ENCODE data around the gene ADAMTS17.

Gene ADAMTS17

DNA sequence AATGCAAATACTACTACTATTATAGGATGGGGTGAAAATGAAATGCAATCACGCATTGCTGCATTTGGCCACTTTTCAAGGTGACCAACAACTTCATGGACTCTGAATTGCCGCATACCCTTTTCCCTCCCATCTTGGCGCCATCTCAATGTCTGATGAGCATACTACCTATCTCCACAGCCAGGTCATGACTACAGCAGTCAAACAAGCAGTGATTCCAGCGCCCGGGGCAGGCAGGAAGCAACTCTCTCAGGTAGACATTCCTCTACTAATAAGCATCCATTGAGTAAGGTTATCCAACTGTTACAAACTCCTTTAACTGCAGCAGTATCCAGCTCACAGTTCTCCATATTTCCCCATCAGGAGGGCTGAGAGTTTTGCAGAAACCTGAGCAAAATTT lies 155.4 kb downstream of the ADAMTS17 start:
- H3K4me1 Mint-ChIP-seq: no peaks in the 10 kb centered on the region
- DNase-seq (ENCODE audit: low spot score in 2 of 2): no peak
- peaks cover 6% of the 10 kb centered on the region for H3K27me3 Mint-ChIP-seq
- no peaks in the 10 kb centered on the region for H3K9me3 Mint-ChIP-seq
- no peak overlapping the region for H3K4me3 Mint-ChIP-seq
- peaks cover 2% of the 10 kb centered on the region for H3K36me3 Mint-ChIP-seq (ENCODE audit: insufficient read depth)
- H3K27ac Mint-ChIP-seq (ENCODE audit: low read depth): no peak overlapping the region
- no peak for ATAC-seq (replicated peaks; ENCODE audit: extremely low read depth, poor library complexity, severe bottlenecking)

DNA sequence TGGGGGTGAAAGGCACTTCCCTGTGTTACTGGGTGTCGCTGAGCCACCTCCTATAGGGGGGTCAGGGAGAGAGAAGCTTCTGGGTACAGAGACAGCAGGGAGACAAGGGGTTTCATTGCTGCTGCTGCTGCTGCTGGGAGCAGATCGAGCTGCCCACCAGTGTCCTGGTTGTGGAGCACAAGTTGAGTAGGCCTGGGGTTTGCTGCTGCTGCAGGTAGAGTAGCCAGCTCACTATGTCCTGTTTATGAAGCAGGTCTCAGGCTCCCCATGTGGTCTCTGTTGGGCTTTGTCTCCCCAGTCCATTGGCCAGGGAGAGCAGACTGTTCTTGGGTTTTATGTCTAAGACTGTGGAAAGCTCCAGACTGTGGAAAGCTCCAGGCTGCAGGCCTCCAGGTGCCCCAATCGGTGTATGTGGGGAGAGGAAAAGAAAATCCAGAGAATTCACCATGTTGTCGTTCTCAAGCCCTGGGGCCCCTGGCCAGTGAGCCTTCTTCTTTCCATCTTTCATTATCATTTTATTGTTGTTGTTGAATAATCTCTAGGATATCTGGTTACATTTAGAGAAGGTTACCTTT lies 157.8 kb downstream of the ADAMTS17 start:
- DNase-seq (ENCODE audit: low spot score in 2 of 2) (no peak), ATAC-seq (replicated peaks; ENCODE audit: extremely low read depth, poor library complexity, severe bottlenecking) (no peak)
- Mint-ChIP-seq H3K36me3 (ENCODE audit: insufficient read depth) (no peaks in the 10 kb centered on the region), H3K9me3 (no peaks in the 10 kb centered on the region), H3K27me3 (peaks cover 6% of the 10 kb centered on the region), H3K4me3 (no peak overlapping the region), H3K27ac (ENCODE audit: low read depth) (no peak overlapping the region), H3K4me1 (no peaks in the 10 kb centered on the region)

DNA sequence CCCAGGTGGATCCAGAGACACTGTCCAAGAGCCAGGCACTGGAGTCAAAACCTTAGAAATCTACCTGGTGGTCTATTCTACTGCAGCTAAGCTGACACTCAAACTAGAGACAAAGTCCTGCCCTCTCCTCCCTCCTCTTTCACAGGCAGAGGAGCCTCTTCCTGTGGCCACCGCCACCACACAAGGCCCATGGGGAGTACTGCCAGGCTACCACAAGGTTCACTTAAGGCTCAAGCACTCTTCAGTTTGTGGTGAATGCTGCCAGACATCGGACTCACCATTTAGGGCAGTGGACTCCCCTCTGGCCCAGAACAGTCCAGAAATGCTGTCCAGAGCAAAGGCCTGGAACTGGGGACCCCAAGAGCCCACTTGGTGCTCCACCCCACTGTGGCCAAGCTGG lies 160.9 kb downstream of the ADAMTS17 start:
- Mint-ChIP-seq H3K4me3 (no peak overlapping the region), H3K4me1 (no peaks in the 10 kb centered on the region), H3K9me3 (peaks cover 2% of the 10 kb centered on the region), H3K36me3 (ENCODE audit: insufficient read depth) (no peaks in the 10 kb centered on the region), H3K27ac (ENCODE audit: low read depth) (no peak overlapping the region), H3K27me3 (no peaks in the 10 kb centered on the region)
- DNase-seq (ENCODE audit: low spot score in 2 of 2): no peak
- ATAC-seq (replicated peaks; ENCODE audit: extremely low read depth, poor library complexity, severe bottlenecking): no peak

DNA sequence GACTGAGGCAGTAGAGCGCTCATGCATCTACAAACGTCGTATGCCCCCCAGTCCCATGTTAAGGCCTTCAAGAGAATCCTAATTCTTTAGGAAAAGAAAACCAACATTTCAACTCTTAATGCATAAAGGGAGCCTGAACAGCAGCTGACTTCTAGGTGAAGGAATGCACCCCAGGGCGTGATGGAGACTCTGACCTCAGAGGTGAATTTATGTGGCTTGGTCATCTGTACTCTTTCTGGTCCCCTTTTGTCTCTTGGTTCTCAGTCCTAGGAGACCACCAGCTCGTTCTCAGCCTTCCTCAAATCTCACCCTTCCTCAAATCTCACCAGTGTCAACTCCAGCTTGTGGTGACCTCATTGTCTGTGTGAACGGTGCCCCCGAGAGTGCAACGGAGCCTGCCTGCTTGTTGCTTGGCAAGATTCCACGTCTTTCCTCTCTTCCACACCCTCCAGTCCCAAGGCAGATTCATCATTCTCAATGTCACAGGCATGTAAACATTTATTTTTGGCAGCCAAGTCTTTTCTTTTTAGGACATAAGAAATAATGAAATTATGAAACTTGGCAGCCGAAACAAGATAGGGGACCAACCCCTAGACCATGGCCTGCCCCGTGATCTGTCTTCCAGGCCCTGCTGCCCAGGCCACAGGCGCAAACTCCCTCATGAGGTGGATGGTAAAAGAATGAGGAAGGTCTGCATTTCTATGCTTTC lies 166.2 kb downstream of the ADAMTS17 start:
- Mint-ChIP-seq H3K4me1 (no peaks in the 10 kb centered on the region), H3K27me3 (no peaks in the 10 kb centered on the region), H3K9me3 (peaks cover 7% of the 10 kb centered on the region), H3K36me3 (ENCODE audit: insufficient read depth) (no peaks in the 10 kb centered on the region), H3K27ac (ENCODE audit: low read depth) (no peak overlapping the region), H3K4me3 (no peak overlapping the region)
- ATAC-seq (replicated peaks; ENCODE audit: extremely low read depth, poor library complexity, severe bottlenecking): no peak
- DNase-seq (ENCODE audit: low spot score in 2 of 2): no peak

DNA sequence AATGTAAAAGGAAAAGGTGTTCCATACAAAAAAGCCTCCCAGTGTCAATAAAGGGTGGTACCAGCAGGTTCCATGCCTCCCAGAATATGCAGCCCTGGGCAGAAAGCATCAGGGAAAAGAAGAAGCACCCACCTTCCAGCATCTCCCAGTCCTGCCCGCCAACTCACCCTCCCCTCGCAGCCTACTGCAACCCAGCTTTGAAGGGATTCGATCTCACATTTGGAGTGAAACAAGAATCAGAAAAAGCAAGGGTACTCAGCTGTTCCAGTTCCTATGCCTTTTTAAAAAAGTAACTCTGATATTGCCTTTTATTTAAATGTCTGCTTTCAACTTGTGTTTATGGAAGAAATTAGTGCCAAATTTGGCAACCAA lies 166.9 kb downstream of the ADAMTS17 start:
- ATAC-seq (replicated peaks; ENCODE audit: extremely low read depth, poor library complexity, severe bottlenecking) (no peak), DNase-seq (ENCODE audit: low spot score in 2 of 2) (no peak)
- Mint-ChIP-seq H3K36me3 (ENCODE audit: insufficient read depth) (no peaks in the 10 kb centered on the region), H3K4me3 (no peak overlapping the region), H3K27me3 (no peaks in the 10 kb centered on the region), H3K27ac (ENCODE audit: low read depth) (no peak overlapping the region), H3K4me1 (no peaks in the 10 kb centered on the region), H3K9me3 (peaks cover 7% of the 10 kb centered on the region)

DNA sequence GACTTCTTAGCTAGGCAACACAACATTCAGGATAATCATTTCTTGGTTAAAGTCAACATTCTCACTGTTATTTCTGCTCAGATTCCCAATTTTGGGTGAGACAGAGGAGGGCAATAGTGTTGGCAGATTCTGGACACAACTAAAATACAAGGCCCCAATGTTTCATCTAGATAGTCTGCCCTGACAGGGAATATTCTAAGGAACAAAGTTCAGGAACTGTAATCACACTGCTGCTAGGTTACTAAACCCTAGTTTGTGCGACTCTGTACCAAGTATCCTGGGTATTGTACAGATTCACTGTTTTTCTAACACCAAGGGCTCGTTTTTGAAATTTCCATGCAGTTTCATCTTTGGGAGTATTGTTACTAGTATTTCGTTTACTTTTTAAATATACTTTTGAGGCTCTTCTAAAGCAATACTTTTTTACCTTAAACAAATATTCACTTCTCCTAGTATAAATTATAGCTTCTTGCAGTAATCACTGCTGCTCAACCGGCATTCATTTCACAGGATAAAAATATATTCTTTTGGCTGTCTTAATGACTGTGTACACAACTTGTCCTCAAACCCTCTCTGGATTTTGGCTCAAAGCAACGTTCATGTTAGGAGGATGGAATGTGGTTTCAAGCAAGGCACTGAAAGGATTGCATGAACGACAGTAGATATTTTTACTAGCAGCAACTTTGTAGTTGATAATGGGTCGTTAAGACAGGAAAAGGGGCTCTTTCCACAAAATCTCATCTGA lies 167.4 kb downstream of the ADAMTS17 start:
- Mint-ChIP-seq H3K27ac (ENCODE audit: low read depth) (no peak overlapping the region), H3K9me3 (peaks cover 7% of the 10 kb centered on the region), H3K4me3 (no peak overlapping the region), H3K27me3 (no peaks in the 10 kb centered on the region), H3K4me1 (no peaks in the 10 kb centered on the region), H3K36me3 (ENCODE audit: insufficient read depth) (no peaks in the 10 kb centered on the region)
- no peak for ATAC-seq (replicated peaks; ENCODE audit: extremely low read depth, poor library complexity, severe bottlenecking)
- DNase-seq (ENCODE audit: low spot score in 2 of 2): no peak

DNA sequence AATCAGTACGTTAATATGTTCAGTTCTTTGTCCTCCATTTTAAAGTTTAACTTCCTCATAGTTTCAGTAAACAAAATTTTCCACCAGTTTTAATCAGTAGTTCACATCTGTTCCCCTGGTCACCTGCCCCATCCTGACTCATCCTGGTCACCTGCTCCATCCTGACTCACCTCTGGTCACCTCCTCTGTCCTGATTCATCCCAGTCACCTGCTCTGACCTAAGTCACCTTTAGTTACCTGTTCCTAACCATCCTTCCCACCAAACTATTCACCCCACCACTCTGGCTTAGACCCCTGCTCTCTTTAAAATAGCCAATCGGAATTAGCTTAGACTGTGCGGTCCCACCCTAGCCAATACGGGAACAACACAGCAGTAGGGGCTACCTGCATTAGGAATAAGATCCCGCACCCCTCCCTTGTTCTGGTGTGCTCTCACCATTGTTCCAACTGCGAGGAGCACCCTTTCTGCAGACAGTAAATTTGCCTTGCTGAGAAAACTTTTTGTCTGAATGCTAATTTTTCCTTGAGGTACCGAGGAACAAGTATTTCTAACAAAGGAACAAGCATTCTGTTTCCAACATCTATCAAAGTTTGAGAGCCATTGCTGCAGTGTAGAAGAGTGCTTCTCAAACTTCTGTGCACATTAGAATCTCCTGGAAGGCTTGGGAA lies 169.3 kb downstream of the ADAMTS17 start:
- no peaks in the 10 kb centered on the region for H3K4me1 Mint-ChIP-seq
- peaks cover 1% of the 10 kb centered on the region for H3K36me3 Mint-ChIP-seq (ENCODE audit: insufficient read depth)
- no peak overlapping the region for H3K4me3 Mint-ChIP-seq
- peaks cover 7% of the 10 kb centered on the region for H3K9me3 Mint-ChIP-seq
- no peak for ATAC-seq (replicated peaks; ENCODE audit: extremely low read depth, poor library complexity, severe bottlenecking)
- DNase-seq (ENCODE audit: low spot score in 2 of 2): no peak
- no peak overlapping the region for H3K27ac Mint-ChIP-seq (ENCODE audit: low read depth)
- H3K27me3 Mint-ChIP-seq: no peaks in the 10 kb centered on the region

DNA sequence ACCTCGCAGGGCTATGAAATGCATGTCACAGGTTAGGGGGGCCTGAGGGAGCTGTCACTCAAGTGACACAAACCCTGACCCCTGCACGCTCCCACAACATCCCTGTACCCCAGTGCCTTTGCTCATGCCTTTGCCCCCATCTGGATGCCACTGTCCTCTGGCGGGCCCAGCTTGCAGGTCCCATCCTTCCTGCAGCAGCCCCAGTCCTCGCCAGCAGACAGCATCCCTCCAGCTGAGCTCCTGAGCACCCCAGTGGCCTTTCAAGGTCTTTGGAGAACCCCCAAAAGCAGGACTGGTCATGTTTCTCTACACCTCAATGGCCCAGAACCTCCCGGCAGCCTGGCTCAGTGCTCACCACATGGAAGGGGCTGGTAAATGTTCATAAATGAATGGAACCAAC lies 170.4 kb downstream of the ADAMTS17 start:
- peaks cover 7% of the 10 kb centered on the region for H3K9me3 Mint-ChIP-seq
- no peak for DNase-seq (ENCODE audit: low spot score in 2 of 2)
- no peaks in the 10 kb centered on the region for H3K27me3 Mint-ChIP-seq
- no peak overlapping the region for H3K27ac Mint-ChIP-seq (ENCODE audit: low read depth)
- peaks cover 1% of the 10 kb centered on the region for H3K36me3 Mint-ChIP-seq (ENCODE audit: insufficient read depth)
- no peak for ATAC-seq (replicated peaks; ENCODE audit: extremely low read depth, poor library complexity, severe bottlenecking)
- H3K4me3 Mint-ChIP-seq: no peak overlapping the region
- H3K4me1 Mint-ChIP-seq: no peaks in the 10 kb centered on the region

DNA sequence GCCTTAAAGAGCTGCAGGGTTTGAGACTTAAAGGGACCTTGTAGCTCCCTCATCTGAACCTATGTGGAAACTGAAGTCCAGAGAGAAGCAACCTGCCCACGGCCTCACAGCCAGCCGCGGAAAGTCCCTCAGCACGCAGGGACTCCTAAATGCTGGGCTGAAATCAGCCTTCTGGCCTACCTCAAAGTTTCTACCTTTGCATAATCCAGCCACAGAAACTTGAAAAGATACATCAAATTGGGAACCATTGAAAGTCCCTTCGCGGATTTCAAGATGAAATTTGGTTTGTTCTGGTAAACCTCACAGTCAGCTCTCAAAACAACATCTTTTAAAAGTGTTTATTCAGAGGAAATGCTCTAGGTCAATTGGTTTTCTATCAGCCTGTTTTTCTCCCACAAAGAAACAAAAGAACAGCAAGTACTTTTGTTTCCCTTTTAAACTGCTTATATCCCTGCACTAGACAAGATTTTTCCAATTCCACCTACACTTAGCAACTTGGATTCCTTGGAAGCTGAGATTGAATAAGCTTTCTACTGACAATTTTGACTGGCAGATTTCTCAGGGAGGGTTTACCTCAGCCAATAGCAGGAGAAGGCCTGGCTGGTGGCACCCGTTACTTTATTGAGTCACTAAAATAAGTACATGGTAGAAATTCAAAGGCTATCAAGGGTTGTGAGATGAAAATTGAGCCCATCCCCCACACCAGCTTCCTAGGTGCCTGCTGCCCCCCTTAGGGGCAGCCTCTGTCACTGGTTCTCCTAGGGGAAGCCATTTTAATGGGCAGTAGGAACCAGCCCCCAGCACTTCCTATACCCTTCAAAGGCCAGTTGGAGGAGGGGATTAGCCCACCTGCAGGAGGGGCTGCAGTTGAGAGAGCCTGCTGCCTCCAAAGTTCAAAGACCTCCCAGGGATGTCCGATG lies 171.2 kb downstream of the ADAMTS17 start:
- Mint-ChIP-seq H3K27me3 (no peaks in the 10 kb centered on the region), H3K36me3 (ENCODE audit: insufficient read depth) (peaks cover 1% of the 10 kb centered on the region), H3K9me3 (peaks cover under 1% of the 10 kb centered on the region), H3K4me1 (no peaks in the 10 kb centered on the region), H3K27ac (ENCODE audit: low read depth) (peak overlapping the region; percentile 16), H3K4me3 (no peak overlapping the region)
- ATAC-seq (replicated peaks; ENCODE audit: extremely low read depth, poor library complexity, severe bottlenecking) (no peak), DNase-seq (ENCODE audit: low spot score in 2 of 2) (no peak)

DNA sequence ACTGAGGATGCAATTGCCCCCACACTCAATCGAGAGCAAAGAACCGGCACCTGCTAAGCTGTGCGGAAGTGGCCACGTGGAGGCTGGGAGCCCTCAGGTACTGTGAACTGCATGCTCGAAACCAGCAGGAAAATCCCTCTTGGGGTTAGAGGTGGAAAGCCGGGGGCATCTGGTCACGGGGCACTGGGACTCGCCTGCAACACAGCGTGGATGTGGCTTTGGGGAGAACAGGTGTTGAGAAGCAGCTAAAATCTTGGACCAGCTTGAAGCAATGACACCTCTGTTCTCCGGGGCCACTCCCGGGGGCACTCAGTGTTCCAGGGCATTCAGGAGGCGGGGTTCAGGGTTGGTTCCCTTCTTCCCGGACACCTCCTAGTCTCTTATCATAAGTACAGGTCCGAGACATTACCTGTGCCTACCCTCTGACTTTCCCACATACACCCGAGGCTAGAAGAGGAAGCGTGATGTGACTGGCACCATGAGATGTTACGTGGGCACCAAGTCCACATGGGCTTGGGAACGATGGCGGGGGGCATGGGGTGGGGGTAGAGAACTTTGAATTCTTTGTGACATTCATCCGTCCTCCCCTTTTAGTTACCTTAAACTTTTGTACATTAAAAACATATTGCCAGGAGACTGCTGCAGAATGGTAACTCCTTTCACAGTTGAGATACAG lies 172.0 kb downstream of the ADAMTS17 start:
- DNase-seq (ENCODE audit: low spot score in 2 of 2) (no peak), ATAC-seq (replicated peaks; ENCODE audit: extremely low read depth, poor library complexity, severe bottlenecking) (no peak)
- no peaks in the 10 kb centered on the region for H3K4me1 Mint-ChIP-seq
- H3K27ac Mint-ChIP-seq (ENCODE audit: low read depth): peak overlapping the region; percentile 49
- no peak overlapping the region for H3K4me3 Mint-ChIP-seq
- no peaks in the 10 kb centered on the region for H3K27me3 Mint-ChIP-seq
- H3K9me3 Mint-ChIP-seq: no peaks in the 10 kb centered on the region
- peaks cover 1% of the 10 kb centered on the region for H3K36me3 Mint-ChIP-seq (ENCODE audit: insufficient read depth)

DNA sequence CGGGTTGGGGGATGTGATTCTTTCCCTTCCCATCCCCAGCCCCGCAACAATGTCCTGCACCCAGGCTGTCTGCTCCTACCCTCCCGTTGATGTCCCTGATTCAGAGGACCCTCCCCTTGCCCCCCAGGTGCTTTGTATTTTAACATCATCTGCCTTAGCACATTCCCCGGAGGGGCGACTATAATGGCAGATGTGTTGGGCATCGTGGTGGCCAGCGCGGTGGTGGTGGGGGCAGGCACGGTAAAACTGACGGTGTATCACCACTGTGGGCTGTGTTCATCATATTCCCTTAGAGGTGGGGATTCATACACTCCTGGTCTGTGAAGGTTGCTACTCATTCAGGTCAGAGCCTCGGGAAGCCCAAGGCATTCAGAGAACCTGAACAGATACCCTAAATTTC lies 173.0 kb downstream of the ADAMTS17 start:
- H3K27ac Mint-ChIP-seq (ENCODE audit: low read depth): no peak overlapping the region
- no peak overlapping the region for H3K4me3 Mint-ChIP-seq
- no peaks in the 10 kb centered on the region for H3K4me1 Mint-ChIP-seq
- no peaks in the 10 kb centered on the region for H3K27me3 Mint-ChIP-seq
- no peaks in the 10 kb centered on the region for H3K9me3 Mint-ChIP-seq
- no peak for ATAC-seq (replicated peaks; ENCODE audit: extremely low read depth, poor library complexity, severe bottlenecking)
- no peak for DNase-seq (ENCODE audit: low spot score in 2 of 2)
- peaks cover 1% of the 10 kb centered on the region for H3K36me3 Mint-ChIP-seq (ENCODE audit: insufficient read depth)
